Gastrocnemius medialis (tissue), 4 donors: ENCODE data around the gene TEX19. TPM values are rescaled to one million over a fixed set of nuclear protein-coding genes. Genes with fewer than 3 reads are reported as not detected.
"Not testable (repeated sequence)": the region's sequence is repeated elsewhere in the genome, so short reads cannot be mapped to it uniquely, and the experiment has no call there.

Source experiments
- ATAC-seq, 2 donors: fragments of 150-250 bp; one replicate each; pipeline ENCODE4 v1.9.1; 2016
- DNase-seq, 2 donors: peaks; one replicate each; pipeline ENCODE4 v3.0.0-alpha.2; 2019
- H3K27ac ChIP-seq, 4 donors: fragments of 200-600 bp; sonication (generic); 1 replicate in 1 of 4; 2 replicates in 3 of 4; pipeline ENCODE4 v1.5.1; 2016 to 2018; ENCODE audit warnings: mild to moderate bottlenecking in 2 of 4, moderate library complexity in 1 of 4
- H3K27me3 ChIP-seq, 3 donors: fragments of 200-600 bp; sonication (generic) in 2 of 3; 1 replicate in 1 of 3; 2 replicates in 2 of 3; pipeline versions ENCODE4 v1.5.1 to v1.6.0; 2016 to 2019; ENCODE audit warnings: mild to moderate bottlenecking in 1 of 3, moderate library complexity in 1 of 3
- H3K36me3 ChIP-seq, 2 donors: fragments of 200-600 bp; sonication (generic) in 1 of 2; one replicate each; pipeline ENCODE4 v1.5.1; 2017 to 2018
- H3K4me1 ChIP-seq, 2 donors: fragments of 200-600 bp; sonication (generic) in 1 of 2; one replicate each; pipeline ENCODE4 v1.5.1; 2016 to 2017; ENCODE audit warnings: mild to moderate bottlenecking in 2 of 2
- H3K4me3 ChIP-seq, 4 donors: fragments of 200-600 bp; sonication (generic) in 3 of 4; 1 replicate in 1 of 4; 2 replicates in 3 of 4; pipeline ENCODE4 v1.5.1; 2016 to 2019; ENCODE audit warnings: mild to moderate bottlenecking in 2 of 4
- H3K9me3 ChIP-seq, 3 donors: fragments of 200-600 bp; sonication (generic) in 2 of 3; 1 replicate in 1 of 3; 2 replicates in 2 of 3; pipeline ENCODE4 v1.5.1; 2016 to 2019
- CTCF ChIP-seq, 5 experiments: fragments of 450-650 bp in 3 of 5; fragments of 200-600 bp in 2 of 5; sonication (generic) in 2 of 5; IDR thresholded peaks in 4 of 5; conservative IDR thresholded peaks in 1 of 5; 1 replicate in 4 of 5; 2 replicates in 1 of 5; pipeline ENCODE4 v1.5.1; 2016 to 2019; ENCODE audit warnings: antibody characterized with exemption in 5 of 5, mild to moderate bottlenecking in 3 of 5, moderate library complexity in 3 of 5
- POLR2A ChIP-seq, 2 donors: fragments of 450-650 bp; IDR thresholded peaks; one replicate each; pipeline ENCODE4 v1.6.1; 2017; ENCODE audit warnings: antibody characterized with exemption in 2 of 2, mild to moderate bottlenecking in 2 of 2, moderate library complexity in 2 of 2
- in situ Hi-C, 4 donors: fragments of 200-750 bp; cut with MboI; loops; one replicate each; pipeline versions ENCODE4 v1.15.0 to v1.8.0; 2017; ENCODE audit warnings: low sequenced_read_pairs in 4 of 4
- intact Hi-C: fragments of 100-400 bp; cut with DNase I; formaldehyde crosslinking; loops from one replicate; pipeline ENCODE4 v1.15.1; 2023; ENCODE audit warnings: low total_unique reads
- total RNA-seq, 4 donors: library from RNA; depleted of rRNA; stranded (reverse); fragments of >200 nt; gene quantifications; one replicate each; pipeline versions ENCODE4 v1.1.0 to v1.2.3, GENCODE V29; 2016

TEX19 gene
- total RNA-seq, 4 donors from 2014 or later, result 0.40 TPM; not detected in 3

DNA sequence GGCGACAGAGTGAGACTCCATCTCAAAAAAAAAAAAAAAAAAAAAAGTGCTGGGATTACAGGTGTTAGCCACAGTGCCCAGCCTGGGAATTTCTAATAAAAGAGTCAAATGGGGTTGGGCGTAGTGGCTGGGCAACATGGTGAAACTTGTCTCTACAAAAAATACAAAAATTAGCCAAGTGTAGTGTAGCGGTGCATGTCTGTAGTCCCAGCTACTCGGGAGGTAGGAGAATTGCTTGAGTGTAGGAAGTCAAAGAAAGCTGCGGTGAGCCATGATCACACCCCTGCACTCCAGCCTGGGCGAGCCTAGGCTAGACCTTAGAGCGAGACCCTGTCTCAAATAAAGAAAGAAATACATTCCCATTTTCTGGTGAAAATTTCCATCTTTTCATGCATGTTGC, 10.2 kb downstream of the TEX19 start:
- intact Hi-C loops (no loop called here), in situ Hi-C loops (loop anchor here in 1 of 4 donors (25.0 kb wide), 1 partner anchor 393 kb away; the partner anchor contains the start of gene TBCD)
- peaks cover 31 to 45% (median 34%) of the 10 kb centered on the region in 3 donors for H3K27me3 ChIP-seq
- peaks cover 11 to 17% of the 10 kb centered on the region in 2 donors for H3K4me1 ChIP-seq
- DNase-seq (no peak), ATAC-seq (no peak)
- no peaks in the 10 kb centered on the region for H3K36me3 ChIP-seq
- no peak overlapping the region for H3K27ac ChIP-seq
- no peaks in the 10 kb centered on the region for H3K9me3 ChIP-seq
- TF ChIP-seq POLR2A (IDR thresholded peaks at IDR 0.05) (no peak), CTCF (IDR thresholded peaks at IDR 0.05 in 4 of 5, conservative IDR thresholded peaks at IDR 0.05 in 1 of 5) (no peak)
- H3K4me3 ChIP-seq, result no peak overlapping the region

GRCh38 chr17:82370471-82371332, 11.7 kb downstream of the TEX19 start:
- no peak for ATAC-seq
- Histone ChIP-seq H3K4me1 (peaks cover 11 to 17% of the 10 kb centered on the region in 2 donors), H3K9me3 (no peaks in the 10 kb centered on the region), H3K27ac (no peak overlapping the region), H3K4me3 (peak overlapping the region; percentile 33 to 57 (median 42)), H3K36me3 (no peaks in the 10 kb centered on the region), H3K27me3 (peaks cover 36 to 45% (median 38%) of the 10 kb centered on the region in 3 donors)
- no peak for DNase-seq
- TF ChIP-seq CTCF (IDR thresholded peaks at IDR 0.05 in 4 of 5, conservative IDR thresholded peaks at IDR 0.05 in 1 of 5), result no peak
- TF ChIP-seq POLR2A (IDR thresholded peaks at IDR 0.05), result no peak
- intact Hi-C loops, result no loop called here
- in situ Hi-C loops, result loop anchor here in 1 of 4 donors (25.0 kb wide), 1 partner anchor 392 kb away; the partner anchor contains the start of gene TBCD

DNA sequence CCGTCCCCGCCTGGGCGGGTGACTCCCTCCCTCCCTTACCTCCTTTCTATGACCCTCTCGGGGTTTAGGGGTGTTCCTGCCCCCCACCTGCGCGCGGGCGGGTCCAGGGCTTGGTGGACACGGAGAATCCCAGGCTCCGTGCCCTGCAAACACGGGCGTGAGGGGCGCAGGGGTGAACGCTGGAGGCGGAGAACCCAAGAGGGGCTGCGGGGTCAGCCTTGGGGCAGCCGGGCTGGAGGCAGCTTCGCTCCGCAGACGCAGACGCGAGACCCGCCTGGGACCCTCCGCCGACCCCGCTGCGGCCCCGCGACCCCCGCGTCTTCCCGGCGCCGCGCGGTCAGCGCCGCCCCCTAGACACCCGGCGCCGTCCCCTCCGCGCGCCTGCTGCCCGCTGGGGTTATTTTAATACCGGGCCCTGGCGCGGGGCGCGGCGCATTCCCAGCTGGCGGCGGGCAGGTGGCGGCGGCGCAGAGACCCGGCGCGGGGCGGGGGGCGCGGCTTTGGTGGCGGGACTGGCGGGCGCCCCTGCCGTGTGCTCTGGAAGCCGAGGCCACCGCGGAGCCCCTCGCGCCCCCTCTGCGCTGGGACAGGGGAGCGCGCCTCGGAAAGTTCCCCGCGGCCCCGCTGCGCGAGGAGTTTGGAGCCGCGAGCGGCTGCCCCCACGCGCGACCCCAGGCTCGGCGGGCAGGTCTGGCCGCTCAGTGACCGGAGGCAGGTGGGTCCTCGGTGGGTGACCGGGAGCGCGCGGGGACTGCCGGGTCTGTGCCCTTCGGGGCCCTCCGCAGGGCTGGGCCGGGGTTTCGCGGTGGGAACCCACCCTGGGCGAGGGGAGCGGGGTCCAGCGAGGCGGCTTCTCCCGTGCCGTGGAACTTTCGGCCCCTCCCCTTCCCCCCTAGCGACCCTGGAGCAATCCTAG, 12.5 kb downstream of the TEX19 start, which contains the start of gene UTS2R:
UTS2R (plus strand) TSS at position 433 of the 916 bp plus-strand sequence. CDS start 2,560 bp downstream, outside the sequence.
- H3K27ac ChIP-seq, result no peak within 1 kb of the TSS
- intact Hi-C loops, result no loop called here
- ATAC-seq (no peak), DNase-seq (no peak)
- no peaks in the 10 kb centered on the region for H3K36me3 ChIP-seq
- no peak for TF ChIP-seq CTCF (IDR thresholded peaks at IDR 0.05 in 4 of 5, conservative IDR thresholded peaks at IDR 0.05 in 1 of 5)
- in situ Hi-C loops, result loop anchor here in 1 of 4 donors (25.0 kb wide), 1 partner anchor 391 kb away; the partner anchor contains the start of gene TBCD
- H3K9me3 ChIP-seq, result no peaks in the 10 kb centered on the region
- H3K4me3 ChIP-seq, result peak within 1 kb of the TSS; percentile 33 to 57 (median 42)
- peaks cover 37 to 53% (median 38%) of the 10 kb centered on the region in 3 donors for H3K27me3 ChIP-seq
- H3K4me1 ChIP-seq, result peaks cover 11 to 17% of the 10 kb centered on the region in 2 donors

- intact Hi-C loops, result no loop called here
- peak overlapping the region; percentile 33 to 57 (median 42) for H3K4me3 ChIP-seq
Observed at GRCh38 chr17:82372249-82373071, 13.4 kb downstream of the TEX19 start.

DNA sequence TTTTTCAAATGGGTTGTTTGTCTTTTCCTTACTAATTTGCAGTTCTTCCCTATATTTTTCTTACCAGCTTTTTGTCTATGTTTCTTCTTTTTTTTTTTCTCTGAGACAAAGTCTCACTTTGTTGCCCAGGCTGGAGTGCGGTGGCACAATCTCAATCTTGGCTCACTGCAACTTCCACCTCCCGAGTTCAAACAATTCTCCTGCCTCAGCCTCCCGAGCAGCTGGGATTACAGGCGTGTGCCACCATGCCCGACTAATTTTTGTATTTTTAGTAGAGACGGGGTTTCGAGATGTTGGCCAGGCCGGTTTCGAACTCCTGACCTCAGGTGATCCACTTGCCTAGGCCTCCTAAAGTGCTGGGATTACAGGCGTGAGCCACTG, 14.0 kb downstream of the TEX19 start:
- H3K9me3 ChIP-seq, H3K4me3 ChIP-seq, intact Hi-C loops, DNase-seq, ATAC-seq, H3K36me3 ChIP-seq, H3K27ac ChIP-seq: not testable (repeated sequence)
- in situ Hi-C loops, result loop anchor here in 1 of 4 donors (25.0 kb wide), 1 partner anchor 389 kb away; the partner anchor contains the start of gene TBCD
- H3K4me1 ChIP-seq, result peaks cover 11 to 17% of the 10 kb centered on the region in 2 donors
- H3K27me3 ChIP-seq, result peaks cover 38 to 54% (median 44%) of the 10 kb centered on the region in 3 donors

More at GRCh38 chr17:82372249-82373071, 13.4 kb downstream of the TEX19 start:
- no peak overlapping the region for H3K27ac ChIP-seq
- peak in 1 of 2 donors; percentile 21 for ATAC-seq
- peaks cover 38 to 53% (median 38%) of the 10 kb centered on the region in 3 donors for H3K27me3 ChIP-seq
- peaks cover 11 to 17% of the 10 kb centered on the region in 2 donors for H3K4me1 ChIP-seq
- TF ChIP-seq CTCF (IDR thresholded peaks at IDR 0.05 in 4 of 5, conservative IDR thresholded peaks at IDR 0.05 in 1 of 5) (no peak), POLR2A (IDR thresholded peaks at IDR 0.05) (no peak)
- H3K9me3 ChIP-seq, result no peaks in the 10 kb centered on the region
- no peaks in the 10 kb centered on the region for H3K36me3 ChIP-seq
- no peak for DNase-seq
- in situ Hi-C loops, result loop anchor here in 1 of 4 donors (25.0 kb wide), 1 partner anchor 390 kb away; the partner anchor contains the start of gene TBCD
